ENCODE results near the gene UBL4B. TPM values are rescaled to one million over a fixed set of nuclear protein-coding genes. Genes with fewer than 3 reads are reported as not detected.

Gene UBL4B
- total and polyA plus RNA-seq, 2 experiments from 2014 or later: not detected

DNA sequence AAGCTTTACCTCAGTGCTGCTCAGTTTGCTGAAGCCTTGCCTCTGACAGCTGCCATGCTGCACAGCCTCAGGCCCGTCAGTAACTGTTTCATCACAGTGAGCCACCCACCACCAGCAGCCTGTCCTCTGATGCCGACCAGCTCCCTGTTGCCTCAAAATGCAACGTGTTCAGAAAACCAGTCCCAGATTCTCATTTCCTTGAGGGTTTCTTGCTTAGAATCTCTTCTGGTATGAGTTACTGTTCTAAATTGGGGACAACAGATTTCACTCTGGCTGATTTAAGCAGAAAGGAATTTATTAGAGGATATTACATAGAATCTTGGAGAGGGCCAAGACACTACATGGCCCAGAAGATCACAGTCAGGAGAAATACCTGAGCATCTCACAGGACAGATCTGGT lies 11.0 kb downstream of the UBL4B start:
- no peak for TF ChIP-seq EZH2phosphoT487 (IDR thresholded peaks at IDR 0.05; ENCODE audit: low read depth, severe bottlenecking, unreplicated experiment)
- Histone ChIP-seq H3K27me3 (no peaks in the 10 kb centered on the region), H3K79me2 (no peaks in the 10 kb centered on the region), H3K4me3 (no peak overlapping the region), H3K9me2 (replicated peaks; ENCODE audit: insufficient read depth) (no peaks in the 10 kb centered on the region), H3K4me2 (no peak overlapping the region), H4K20me1 (ENCODE audit: insufficient read depth, poor library complexity, severe bottlenecking) (no peaks in the 10 kb centered on the region), H3K27ac (no peak overlapping the region), H3K4me1 (ENCODE audit: insufficient read depth) (no peaks in the 10 kb centered on the region), H3K9me3 (ENCODE audit: low read depth) (no peaks in the 10 kb centered on the region), H3K36me3 (replicated peaks; ENCODE audit: insufficient read depth, low read depth) (no peaks in the 10 kb centered on the region), H2AFZ (no peak overlapping the region)
- DNase-seq (ENCODE audit: low spot score): no peak
- WGBS (ENCODE audit: low lambda C conversion rate, missing lambda C conversion rate): 55% methylated on average over 3 of the region's 3 CpGs

DNA sequence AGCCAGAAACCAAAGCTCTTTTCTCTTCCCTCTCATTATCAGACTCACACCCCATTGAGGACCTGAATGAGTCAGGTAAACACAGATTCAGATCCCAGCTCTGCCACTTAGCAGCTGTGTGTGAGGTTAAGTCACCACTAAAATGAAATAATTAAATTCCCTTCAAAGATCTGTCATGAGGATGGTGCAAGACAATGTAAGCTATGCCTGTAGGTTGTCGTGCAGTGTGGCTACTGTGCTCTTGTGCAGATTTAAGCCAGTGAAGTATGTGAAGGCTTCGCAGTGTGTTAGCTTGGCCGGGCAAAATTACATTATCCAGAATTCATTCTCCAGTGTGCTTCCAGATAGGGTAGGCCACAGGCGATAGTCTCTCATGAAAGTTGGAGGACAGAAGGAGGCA lies 13.6 kb downstream of the UBL4B start:
- H2AFZ ChIP-seq: no peak overlapping the region
- H4K20me1 ChIP-seq (ENCODE audit: insufficient read depth, poor library complexity, severe bottlenecking): no peaks in the 10 kb centered on the region
- WGBS (ENCODE audit: low lambda C conversion rate, missing lambda C conversion rate): 91% methylated on average over 4 of the region's 4 CpGs
- H3K4me2 ChIP-seq: no peak overlapping the region
- H3K4me3 ChIP-seq: no peak overlapping the region
- H3K27me3 ChIP-seq: peaks cover 24% of the 10 kb centered on the region
- no peaks in the 10 kb centered on the region for H3K36me3 ChIP-seq (replicated peaks; ENCODE audit: insufficient read depth, low read depth)
- H3K4me1 ChIP-seq (ENCODE audit: insufficient read depth): no peaks in the 10 kb centered on the region
- H3K79me2 ChIP-seq: no peaks in the 10 kb centered on the region
- no peak overlapping the region for H3K27ac ChIP-seq
- no peaks in the 10 kb centered on the region for H3K9me2 ChIP-seq (replicated peaks; ENCODE audit: insufficient read depth)
- TF ChIP-seq, protein P1, sequence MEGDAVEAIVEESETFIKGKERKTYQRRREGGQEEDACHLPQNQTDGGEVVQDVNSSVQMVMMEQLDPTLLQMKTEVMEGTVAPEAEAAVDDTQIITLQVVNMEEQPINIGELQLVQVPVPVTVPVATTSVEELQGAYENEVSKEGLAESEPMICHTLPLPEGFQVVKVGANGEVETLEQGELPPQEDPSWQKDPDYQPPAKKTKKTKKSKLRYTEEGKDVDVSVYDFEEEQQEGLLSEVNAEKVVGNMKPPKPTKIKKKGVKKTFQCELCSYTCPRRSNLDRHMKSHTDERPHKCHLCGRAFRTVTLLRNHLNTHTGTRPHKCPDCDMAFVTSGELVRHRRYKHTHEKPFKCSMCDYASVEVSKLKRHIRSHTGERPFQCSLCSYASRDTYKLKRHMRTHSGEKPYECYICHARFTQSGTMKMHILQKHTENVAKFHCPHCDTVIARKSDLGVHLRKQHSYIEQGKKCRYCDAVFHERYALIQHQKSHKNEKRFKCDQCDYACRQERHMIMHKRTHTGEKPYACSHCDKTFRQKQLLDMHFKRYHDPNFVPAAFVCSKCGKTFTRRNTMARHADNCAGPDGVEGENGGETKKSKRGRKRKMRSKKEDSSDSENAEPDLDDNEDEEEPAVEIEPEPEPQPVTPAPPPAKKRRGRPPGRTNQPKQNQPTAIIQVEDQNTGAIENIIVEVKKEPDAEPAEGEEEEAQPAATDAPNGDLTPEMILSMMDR (IDR thresholded peaks at IDR 0.05; ENCODE audit: poor library complexity): no peak
- TF ChIP-seq EZH2 (IDR thresholded peaks at IDR 0.05; ENCODE audit: borderline replicate concordance): no peak
- no peak for TF ChIP-seq EZH2phosphoT487 (IDR thresholded peaks at IDR 0.05; ENCODE audit: low read depth, severe bottlenecking, unreplicated experiment)
- H3K9me3 ChIP-seq (ENCODE audit: low read depth): no peaks in the 10 kb centered on the region
- DNase-seq (ENCODE audit: low spot score): no peak

DNA sequence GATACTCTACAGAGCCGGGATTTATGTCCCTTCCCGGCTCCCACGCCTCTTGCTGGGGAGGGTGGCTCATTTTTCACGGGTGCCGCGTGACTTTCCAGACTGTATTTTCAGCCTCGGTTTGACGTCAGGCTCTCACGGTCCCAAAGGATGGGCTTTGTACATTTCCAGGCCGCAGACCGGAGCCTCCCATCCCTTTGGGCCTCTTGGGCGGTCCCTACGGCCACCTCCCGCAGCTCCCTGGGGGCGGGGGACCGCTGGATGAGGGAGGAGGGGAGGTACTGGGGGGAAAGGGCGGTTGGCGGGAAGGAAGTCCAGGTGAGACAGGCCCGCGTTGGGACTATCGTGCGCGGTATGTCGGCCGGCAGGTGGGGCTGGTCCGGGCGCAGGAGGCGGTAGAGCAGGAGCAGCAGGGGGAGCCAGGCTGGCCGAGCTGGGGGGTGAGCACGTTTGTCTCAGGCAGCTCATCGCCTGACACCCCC lies 17.9 kb downstream of the UBL4B start:
- H2AFZ ChIP-seq: no peak overlapping the region
- 31% methylated on average over 17 of the region's 31 CpGs for WGBS (ENCODE audit: low lambda C conversion rate, missing lambda C conversion rate)
- H3K79me2 ChIP-seq: no peaks in the 10 kb centered on the region
- no peaks in the 10 kb centered on the region for H3K9me3 ChIP-seq (ENCODE audit: low read depth)
- DNase-seq (ENCODE audit: low spot score): no peak
- no peaks in the 10 kb centered on the region for H4K20me1 ChIP-seq (ENCODE audit: insufficient read depth, poor library complexity, severe bottlenecking)
- H3K36me3 ChIP-seq (replicated peaks; ENCODE audit: insufficient read depth, low read depth): no peaks in the 10 kb centered on the region
- H3K9me2 ChIP-seq (replicated peaks; ENCODE audit: insufficient read depth): no peaks in the 10 kb centered on the region
- H3K4me2 ChIP-seq: no peak overlapping the region
- H3K27me3 ChIP-seq: peaks cover 30% of the 10 kb centered on the region
- H3K4me1 ChIP-seq (ENCODE audit: insufficient read depth): no peaks in the 10 kb centered on the region
- H3K27ac ChIP-seq: no peak overlapping the region
- H3K4me3 ChIP-seq: no peak overlapping the region
- TF ChIP-seq, protein P1 (IDR thresholded peaks at IDR 0.05; ENCODE audit: poor library complexity): peak; percentile 15
- TF ChIP-seq EZH2 (IDR thresholded peaks at IDR 0.05; ENCODE audit: borderline replicate concordance): no peak

DNA sequence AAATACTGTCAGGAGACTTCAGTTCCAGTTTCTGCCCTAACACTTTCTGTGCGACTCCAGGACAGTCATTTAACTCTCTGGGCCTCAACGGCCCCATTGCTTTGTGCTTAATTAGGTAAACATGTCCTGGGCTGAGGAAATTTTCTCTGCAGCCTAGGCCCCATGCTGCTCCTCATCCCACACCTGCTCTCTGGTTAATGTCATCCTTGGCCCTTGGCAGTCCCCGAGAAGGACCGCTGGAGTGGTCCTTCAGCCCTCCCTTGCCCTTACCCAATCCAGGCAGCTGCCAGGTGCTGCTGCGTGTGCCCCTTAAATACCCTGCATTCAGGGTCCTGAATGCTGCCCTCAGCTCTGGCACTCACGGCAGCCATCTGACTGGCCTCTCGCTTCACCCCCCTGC lies 18.7 kb downstream of the UBL4B start:
- no peak overlapping the region for H3K4me2 ChIP-seq
- H3K9me3 ChIP-seq (ENCODE audit: low read depth): no peaks in the 10 kb centered on the region
- 74% methylated on average over 7 of the region's 7 CpGs for WGBS (ENCODE audit: low lambda C conversion rate, missing lambda C conversion rate)
- TF ChIP-seq, protein P1 (IDR thresholded peaks at IDR 0.05; ENCODE audit: poor library complexity): no peak
- no peak for TF ChIP-seq EZH2phosphoT487 (IDR thresholded peaks at IDR 0.05; ENCODE audit: low read depth, severe bottlenecking, unreplicated experiment)
- no peak for TF ChIP-seq EZH2 (IDR thresholded peaks at IDR 0.05; ENCODE audit: borderline replicate concordance)
- H3K36me3 ChIP-seq (replicated peaks; ENCODE audit: insufficient read depth, low read depth): no peaks in the 10 kb centered on the region
- no peak overlapping the region for H3K4me3 ChIP-seq
- H3K27ac ChIP-seq: no peak overlapping the region
- no peaks in the 10 kb centered on the region for H3K9me2 ChIP-seq (replicated peaks; ENCODE audit: insufficient read depth)
- DNase-seq (ENCODE audit: low spot score): no peak
- H3K4me1 ChIP-seq (ENCODE audit: insufficient read depth): no peaks in the 10 kb centered on the region
- no peak overlapping the region for H2AFZ ChIP-seq
- H3K79me2 ChIP-seq: no peaks in the 10 kb centered on the region
- H4K20me1 ChIP-seq (ENCODE audit: insufficient read depth, poor library complexity, severe bottlenecking): no peaks in the 10 kb centered on the region
- H3K27me3 ChIP-seq: peaks cover 32% of the 10 kb centered on the region
